SW 1271 (cell line): Measurements from ENCODE around the gene EDC3.
A peak's percentile ranks its signal among the peaks of the same experiment; 100 is the strongest.
"Not testable (repeated sequence)": the region's sequence is repeated elsewhere in the genome, so short reads cannot be mapped to it uniquely, and the experiment has no call there.

ENCODE experiments used
- DNase-seq, 2 experiments: peaks; one replicate each; lab custom pipeline; 2025; lab: John Stamatoyannopoulos, UW

The EDC3 gene

GRCh38 chr15:74610302-74610951, 85.4 kb downstream of the EDC3 start:
- DNase-seq, result no peak

GRCh38 chr15:74609938-74610301, 85.9 kb downstream of the EDC3 start:
- no peak for DNase-seq

GRCh38 chr15:74608786-74609185, 87.0 kb downstream of the EDC3 start:
- DNase-seq, result no peak

- no peak for DNase-seq
Observed at GRCh38 chr15:74605795-74606150, 90.1 kb downstream of the EDC3 start.

- DNase-seq, result no peak
Observed at GRCh38 chr15:74604983-74605794, 90.6 kb downstream of the EDC3 start.

- no peak for DNase-seq
Observed at GRCh38 chr15:74603789-74604705, 91.8 kb downstream of the EDC3 start.

- DNase-seq, result no peak
Observed at GRCh38 chr15:74603026-74603788, 92.6 kb downstream of the EDC3 start.

GRCh38 chr15:74599156-74599555, 96.7 kb downstream of the EDC3 start:
- DNase-seq, result no peak

GRCh38 chr15:74598126-74598842, 97.5 kb downstream of the EDC3 start:
- DNase-seq, result peak; percentile 74 to 91

GRCh38 chr15:74597146-74597705, 98.6 kb downstream of the EDC3 start:
- DNase-seq, result not testable (repeated sequence)

GRCh38 chr15:74596736-74597135, 99.1 kb downstream of the EDC3 start:
- not testable (repeated sequence) for DNase-seq

GRCh38 chr15:74595271-74595670, 100.6 kb downstream of the EDC3 start:
- DNase-seq, result no peak

- no peak for DNase-seq
Observed at GRCh38 chr15:74594455-74594854, 101.4 kb downstream of the EDC3 start.

GRCh38 chr15:74593122-74593521, 102.7 kb downstream of the EDC3 start:
- no peak for DNase-seq

- DNase-seq, result no peak
Observed at GRCh38 chr15:74592222-74592621, 103.6 kb downstream of the EDC3 start.

GRCh38 chr15:74589826-74590225, 106.0 kb downstream of the EDC3 start:
- no peak for DNase-seq

- DNase-seq, result no peak
Observed at GRCh38 chr15:74585857-74586256, 110.0 kb downstream of the EDC3 start.

- DNase-seq, result no peak
Observed at GRCh38 chr15:74585191-74585590, 110.6 kb downstream of the EDC3 start.

GRCh38 chr15:74584779-74585178, 111.0 kb downstream of the EDC3 start:
- DNase-seq, result no peak

GRCh38 chr15:74584204-74584603, 111.6 kb downstream of the EDC3 start:
- DNase-seq, result no peak
